ENCODE data around the gene ZDHHC17.
A peak's percentile ranks its signal among the peaks of the same experiment; 100 is the strongest.

The ZDHHC17 gene

GRCh38 chr12:76878899-76879709, 115.2 kb downstream of the ZDHHC17 start, which contains the start of gene CSRP2:
Gene CSRP2 (minus strand): TSS chr12:76879019. CDS start chr12:76866260, 12,759 bp downstream.
- peak; percentile 85 for DNase-seq (ENCODE audit: low spot score)

- no peak for DNase-seq (ENCODE audit: low spot score)
These were observed 116.0 kb downstream of the ZDHHC17 start for GRCh38 chr12:76879710-76880518.

GRCh38 chr12:76880519-76881023, 116.7 kb downstream of the ZDHHC17 start:
- no peak for DNase-seq (ENCODE audit: low spot score)

- no peak for DNase-seq (ENCODE audit: low spot score)
These were observed 117.2 kb downstream of the ZDHHC17 start for GRCh38 chr12:76881142-76881541.

- no peak for DNase-seq (ENCODE audit: low spot score)
These were observed 118.5 kb downstream of the ZDHHC17 start for GRCh38 chr12:76882367-76882766.

GRCh38 chr12:76883151-76883550, 119.2 kb downstream of the ZDHHC17 start:
- DNase-seq (ENCODE audit: low spot score) = peak; percentile 16

- DNase-seq (ENCODE audit: low spot score) = no peak
These were observed 119.9 kb downstream of the ZDHHC17 start for GRCh38 chr12:76883811-76884210.

- no peak for DNase-seq (ENCODE audit: low spot score)
These were observed 124.9 kb downstream of the ZDHHC17 start for GRCh38 chr12:76888775-76889174.

- peak; percentile 18 for DNase-seq (ENCODE audit: low spot score)
These were observed 126.5 kb downstream of the ZDHHC17 start for GRCh38 chr12:76890151-76891143.

- DNase-seq (ENCODE audit: low spot score) = no peak
These were observed 127.7 kb downstream of the ZDHHC17 start for GRCh38 chr12:76891609-76892008.

GRCh38 chr12:76895796-76896195, 131.9 kb downstream of the ZDHHC17 start:
- no peak for DNase-seq (ENCODE audit: low spot score)

GRCh38 chr12:76896274-76896673, 132.4 kb downstream of the ZDHHC17 start:
- DNase-seq (ENCODE audit: low spot score) = no peak

- no peak for DNase-seq (ENCODE audit: low spot score)
These were observed 134.5 kb downstream of the ZDHHC17 start for GRCh38 chr12:76898442-76898841.

GRCh38 chr12:76899522-76899921, 135.6 kb downstream of the ZDHHC17 start:
- no peak for DNase-seq (ENCODE audit: low spot score)

- no peak for DNase-seq (ENCODE audit: low spot score)
These were observed 137.9 kb downstream of the ZDHHC17 start for GRCh38 chr12:76901628-76902380.
